A549 (cell line): ENCODE measurements around the gene MAP1LC3A.

Experiments
- CHD4 ChIP-seq: fragments of 200-600 bp; sonication (generic); IDR thresholded peaks from 2 replicates; pipeline ENCODE4 v1.6.1; 2016; ENCODE audit warnings: antibody characterized with exemption, mild to moderate bottlenecking, borderline replicate concordance
- CTCF ChIP-seq: fragments of >200 bp; sonication (Bioruptor Twin); formaldehyde crosslinking; IDR thresholded peaks from 3 replicates; pipeline ENCODE4 v1.5.1; 2016
- ELK1 ChIP-seq: fragments of 150-350 bp; IDR thresholded peaks from 2 replicates; pipeline ENCODE4 v1.6.1; 2014; ENCODE audit warnings: low read depth, mild to moderate bottlenecking, low read length
- HES2 ChIP-seq: fragments of >200 bp; sonication (Bioruptor Twin); formaldehyde crosslinking; IDR thresholded peaks from 2 replicates; pipeline ENCODE4 v1.6.1; 2016
- MAX ChIP-seq: IDR thresholded peaks from 2 replicates; pipeline ENCODE4 v1.6.1; 2012
- PHF8 ChIP-seq: fragments of 200-600 bp; sonication (generic); IDR thresholded peaks from 2 replicates; pipeline ENCODE4 v1.6.1; 2016; ENCODE audit warnings: low read depth, mild to moderate bottlenecking, antibody characterized with exemption, moderate library complexity, borderline replicate concordance
- POLR2A ChIP-seq: IDR thresholded peaks from 2 replicates; pipeline ENCODE4 v1.6.1; 2012; ENCODE audit warnings: mild to moderate bottlenecking, low read length
- RFX5 ChIP-seq: fragments of 450-650 bp; IDR thresholded peaks from 2 replicates; pipeline ENCODE4 v1.7.1; 2014; ENCODE audit warnings: antibody characterized with exemption, mild to moderate bottlenecking, moderate library complexity
- USF2 ChIP-seq: fragments of 450-650 bp; IDR thresholded peaks from 2 replicates; pipeline ENCODE4 v1.6.1; 2014; ENCODE audit warnings: antibody characterized with exemption

- TF ChIP-seq CHD4 (no peak), USF2 (no peak), MAX (no peak), CTCF (no peak), POLR2A (no peak), PHF8 (no peak), HES2 (no peak), RFX5 (no peak), ELK1 (no peak)
These were observed 13.2 kb downstream of the MAP1LC3A start for GRCh38 chr20:34571753-34572152.
